Raji (cell line): Measurements from ENCODE around the gene CCR7.

Experiments
- POLR2A ChIP-seq: IDR thresholded peaks from 2 replicates; pipeline ENCODE4 v1.6.1; 2011; ENCODE audit warnings: low read depth, low read length, control low read depth; ENCODE audit not compliant: insufficient read depth

CCR7 gene

DNA sequence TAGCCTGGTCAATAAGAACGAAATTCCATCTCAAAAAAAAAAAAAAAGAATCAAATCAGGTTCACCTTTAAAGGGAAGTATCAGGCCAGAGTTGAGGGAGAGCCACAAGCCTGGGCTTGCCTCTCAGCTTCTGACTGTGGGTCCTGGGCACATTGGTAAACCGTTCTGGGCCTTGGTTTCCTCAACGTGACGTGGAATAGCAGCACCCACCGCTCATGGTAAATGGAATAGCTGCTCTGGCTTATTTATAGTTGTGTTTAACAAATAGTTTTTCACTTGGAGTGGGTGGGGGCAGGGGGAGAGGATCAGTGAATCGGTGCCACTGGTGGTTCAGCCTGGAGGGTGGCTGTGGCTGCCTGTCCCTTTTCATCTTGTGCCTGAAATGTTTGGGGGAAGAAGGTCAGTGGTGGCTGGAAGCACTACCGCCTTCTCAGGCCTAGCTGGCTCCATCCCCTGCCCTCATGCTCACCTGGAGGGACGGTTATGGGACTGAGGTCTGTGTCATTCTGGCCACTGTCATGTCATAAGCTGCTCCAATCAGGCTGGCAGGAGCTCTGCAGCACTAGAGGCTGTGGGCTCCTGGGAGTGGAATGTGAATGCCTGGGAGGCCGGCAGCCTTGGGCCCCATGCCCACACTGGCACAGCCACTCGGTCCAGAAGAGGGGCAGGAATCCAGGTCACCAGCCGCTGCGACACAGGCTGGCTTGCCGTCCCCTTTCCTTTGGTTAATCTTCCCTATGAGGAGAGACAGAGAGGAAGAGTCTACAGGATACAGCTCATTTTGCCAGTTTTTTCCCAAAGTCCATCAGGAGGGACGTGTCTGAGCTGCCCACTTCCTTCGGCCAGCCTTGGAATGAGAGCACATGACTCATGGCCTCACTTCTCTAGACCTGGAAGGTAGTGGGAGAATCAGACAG is 27.0 kb downstream of the CCR7 start:
- TF ChIP-seq POLR2A = no peak

DNA sequence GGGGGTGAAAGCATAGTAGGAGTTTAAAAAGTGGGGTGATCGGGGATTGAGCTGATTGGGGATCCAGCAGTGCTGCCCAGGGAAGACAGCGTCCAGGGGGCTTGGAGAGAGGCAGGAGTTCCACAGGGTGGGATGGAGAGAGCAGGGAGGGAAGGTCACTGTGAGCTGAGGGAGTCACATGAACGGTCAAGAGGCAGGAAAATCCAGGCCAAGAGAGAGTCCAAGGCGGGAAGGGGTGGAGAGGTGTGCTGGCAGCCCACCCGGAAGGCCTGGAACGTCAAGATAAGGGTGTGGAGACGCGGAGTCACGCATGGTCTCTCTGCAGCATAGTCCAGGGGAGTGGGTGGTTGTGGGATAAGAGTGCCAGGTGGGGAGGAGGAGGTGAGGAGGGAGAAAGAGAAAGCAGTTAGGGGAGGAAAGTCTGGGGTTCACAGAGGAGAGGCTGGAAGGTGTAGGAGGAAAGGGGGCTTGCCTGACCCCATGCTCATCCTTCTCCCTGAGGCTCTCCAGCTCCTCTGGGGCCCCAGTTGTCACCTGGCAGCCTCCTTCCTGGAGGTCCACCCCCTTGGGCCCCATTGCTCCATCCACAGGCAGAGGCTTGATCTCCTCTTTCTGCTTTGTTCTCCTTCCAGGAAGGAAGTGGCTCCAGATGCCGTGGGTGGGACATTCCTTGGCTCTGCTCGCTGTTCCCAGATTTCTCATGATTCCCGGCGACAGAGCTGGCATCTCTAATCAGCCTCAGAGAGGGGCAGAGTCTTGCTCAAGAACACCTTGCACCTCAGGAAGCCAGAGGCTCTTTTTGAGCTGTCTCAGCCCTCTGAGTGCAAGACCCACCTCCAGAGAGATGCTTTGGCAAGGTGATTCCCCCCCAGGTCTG is 28.7 kb downstream of the CCR7 start:
- no peak for TF ChIP-seq POLR2A

GRCh38 chr17:40535924-40536294 is 29.4 kb downstream of the CCR7 start:
- TF ChIP-seq POLR2A = no peak

DNA sequence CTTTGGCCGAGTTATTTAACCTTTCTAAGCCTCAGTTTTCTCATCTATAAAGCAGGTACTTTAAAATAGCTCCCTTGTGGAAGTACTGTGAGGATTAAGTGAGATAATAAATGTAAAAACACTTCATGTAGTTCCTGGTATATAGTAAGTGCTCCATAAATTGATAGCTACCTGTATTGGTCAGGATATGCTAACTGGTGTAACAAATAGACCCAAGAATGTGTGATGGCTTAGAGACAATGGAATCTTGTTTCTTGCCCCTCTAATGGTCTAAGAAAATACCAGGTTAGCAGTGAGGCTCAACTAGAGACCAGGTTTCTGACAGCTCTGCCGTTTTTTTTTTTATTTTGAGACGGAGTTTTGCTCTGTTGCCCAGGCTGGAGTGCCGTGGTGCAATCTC is 29.8 kb downstream of the CCR7 start:
- no peak for TF ChIP-seq POLR2A

DNA sequence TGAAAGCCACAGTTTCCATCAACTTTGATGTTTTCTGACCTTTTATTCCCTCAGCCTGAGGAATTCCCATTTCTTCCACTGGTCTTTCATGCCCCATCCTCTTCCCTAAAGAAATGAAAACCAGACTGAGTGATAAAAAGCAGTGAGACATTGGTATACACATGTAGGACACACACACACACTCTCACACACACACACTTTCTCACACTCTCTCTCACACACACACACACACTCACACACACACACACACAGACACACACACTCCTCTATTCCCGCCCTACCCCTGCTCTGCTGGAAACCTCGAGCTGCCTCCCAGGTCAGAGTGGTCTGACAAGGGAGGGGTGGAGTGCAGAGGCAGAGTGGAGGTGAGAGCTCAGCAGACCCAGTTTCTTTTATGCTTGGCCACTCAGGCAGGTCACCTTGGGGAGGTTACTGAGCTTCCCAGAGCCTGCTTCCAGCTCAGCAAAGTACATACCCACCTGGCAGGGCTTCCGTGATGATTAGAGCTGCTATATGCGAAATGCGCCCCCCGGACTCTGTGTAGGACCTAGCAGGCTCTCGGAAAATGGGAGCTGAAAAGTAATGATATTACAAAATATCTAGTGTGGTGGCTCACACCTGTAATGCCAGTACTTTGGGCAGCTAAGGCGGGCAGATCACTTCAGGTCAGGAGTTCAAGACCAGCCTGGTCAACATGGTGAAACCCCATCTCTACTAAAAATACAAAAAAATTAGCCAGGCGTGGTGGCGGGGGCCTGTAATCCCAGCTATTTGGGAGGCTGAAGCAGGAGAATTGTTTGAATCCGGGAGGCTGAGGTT is 30.7 kb downstream of the CCR7 start:
- no peak for TF ChIP-seq POLR2A

DNA sequence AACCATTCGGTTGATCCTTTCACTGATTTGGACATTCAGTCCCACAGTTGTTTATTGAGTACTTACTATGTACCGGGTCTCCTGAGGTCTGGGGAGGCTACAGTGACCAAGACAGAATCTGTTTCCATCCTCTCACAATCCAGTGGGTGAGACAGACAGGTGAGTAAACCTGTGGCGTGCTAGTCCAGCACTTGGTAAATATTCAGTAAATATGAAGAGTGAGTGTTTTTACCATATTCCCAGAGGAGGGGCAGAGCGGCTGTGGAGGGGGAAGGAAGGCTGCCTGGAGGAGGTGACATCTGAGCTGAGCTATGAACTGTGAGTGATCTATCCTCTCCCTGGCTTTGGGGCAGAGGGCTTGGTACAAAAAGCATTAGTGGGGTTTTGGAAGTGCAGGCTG is 31.4 kb downstream of the CCR7 start:
- no peak for TF ChIP-seq POLR2A

- no peak for TF ChIP-seq POLR2A
These were observed 32.6 kb downstream of the CCR7 start for GRCh38 chr17:40532520-40533253.

GRCh38 chr17:40531051-40531991 is 34.0 kb downstream of the CCR7 start:
- TF ChIP-seq POLR2A = no peak

GRCh38 chr17:40530531-40530994 is 34.7 kb downstream of the CCR7 start:
- TF ChIP-seq POLR2A = no peak

DNA sequence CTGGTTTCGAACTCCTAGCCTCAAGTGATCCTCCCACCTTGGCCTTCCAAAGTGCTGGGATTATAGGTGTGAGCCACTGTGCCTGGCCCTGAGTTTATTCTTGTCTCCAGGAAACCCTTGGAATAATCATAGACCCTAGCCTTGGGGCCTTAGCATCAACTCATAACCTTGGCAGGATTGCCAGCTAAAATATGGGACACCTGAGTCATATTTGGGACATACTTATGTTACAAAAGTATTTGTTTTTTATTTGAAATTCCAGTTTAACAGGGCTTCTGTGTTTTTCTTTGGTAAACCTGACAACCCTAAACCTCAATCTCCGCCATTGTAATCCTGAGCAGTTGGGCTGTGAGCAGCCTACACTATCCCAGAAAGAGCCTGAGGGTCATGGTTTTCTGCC is 35.3 kb downstream of the CCR7 start:
- TF ChIP-seq POLR2A = no peak

DNA sequence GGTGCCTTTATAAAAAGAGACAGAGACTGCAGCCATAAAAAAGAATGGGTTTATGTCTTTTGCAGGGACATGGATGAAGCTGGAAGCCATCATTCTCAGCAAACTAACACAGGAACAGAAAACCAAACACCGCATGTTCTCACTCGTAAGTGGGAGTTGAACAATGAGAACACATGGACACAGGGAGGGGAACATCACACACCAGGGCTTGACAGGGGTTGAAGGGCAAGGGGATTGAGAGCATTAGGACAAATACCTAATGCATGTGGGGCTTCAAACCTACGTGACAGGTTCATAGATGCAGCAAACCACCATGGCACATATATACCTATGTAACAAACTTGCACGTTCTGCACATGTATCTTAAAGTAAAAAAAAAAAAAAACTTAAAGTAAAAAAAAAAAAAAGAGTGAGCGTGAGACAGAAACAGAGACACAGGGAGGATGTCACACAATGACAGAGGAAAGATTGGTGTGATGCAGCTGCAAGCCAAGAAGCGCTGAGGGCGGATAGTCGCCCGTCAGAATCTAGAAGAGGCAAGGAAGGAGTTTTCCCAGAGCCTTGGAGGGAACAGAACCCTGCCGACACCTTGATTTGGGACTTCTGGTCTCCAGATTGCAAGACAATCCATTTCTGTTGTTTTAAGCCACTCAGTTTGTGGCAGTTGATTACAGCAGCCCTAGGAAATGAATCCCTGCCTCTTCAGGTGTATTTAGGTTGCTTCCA is 36.4 kb downstream of the CCR7 start:
- TF ChIP-seq POLR2A = no peak

DNA sequence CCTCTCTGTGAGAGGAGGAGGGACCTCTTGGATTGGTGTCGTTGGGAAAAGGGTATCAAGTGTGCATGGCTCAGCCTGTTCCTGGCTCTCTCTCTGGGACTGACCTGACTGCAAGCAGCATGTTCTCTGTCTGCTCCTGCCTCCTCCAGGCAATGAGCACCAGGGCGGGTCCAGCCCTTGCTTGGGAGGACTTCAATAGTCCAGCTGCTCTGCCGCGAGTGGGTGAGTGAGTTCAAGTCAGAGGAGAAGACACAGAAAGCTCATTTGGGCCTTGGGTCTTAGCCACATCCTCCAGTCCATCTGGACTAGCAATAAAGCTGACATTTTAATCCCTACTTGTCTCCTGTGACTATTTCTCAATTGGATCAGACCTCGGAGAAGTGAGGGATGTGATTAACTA is 38.6 kb downstream of the CCR7 start:
- TF ChIP-seq POLR2A = no peak

DNA sequence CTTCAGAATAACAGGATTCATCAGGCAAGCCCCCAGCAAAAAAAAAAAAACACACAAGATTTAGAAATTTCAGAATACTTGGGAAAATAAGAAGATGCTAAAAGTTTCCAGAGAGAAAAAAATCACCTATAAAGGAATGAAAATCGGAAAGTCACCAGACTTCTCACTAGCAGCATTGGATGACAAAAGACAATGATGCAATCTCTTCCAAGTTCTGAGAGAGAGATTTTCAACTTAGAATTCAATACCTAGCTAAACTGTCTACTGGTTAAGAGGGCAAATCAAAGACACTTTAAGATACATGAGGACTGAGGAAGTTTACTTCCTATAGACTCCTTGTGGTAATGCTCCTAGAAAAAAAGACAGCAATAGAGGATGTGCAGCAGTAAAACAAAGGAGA is 40.0 kb downstream of the CCR7 start:
- no peak for TF ChIP-seq POLR2A
